Ovary (tissue), 3 donors: ENCODE results near the gene PHF3.

ENCODE experiments used
- CTCF ChIP-seq, 3 donors: fragments of 450-650 bp in 2 of 3; fragments of 200-600 bp in 1 of 3; IDR thresholded peaks; one replicate each; pipeline versions ENCODE4 v1.5.1 to v1.8.0; 2016 to 2022; ENCODE audit warnings: antibody characterized with exemption in 3 of 3, mild to moderate bottlenecking in 1 of 3
- POLR2A ChIP-seq: fragments of 450-650 bp; IDR thresholded peaks from one replicate; pipeline ENCODE4 v1.6.1; 2017; ENCODE audit warnings: antibody characterized with exemption, mild to moderate bottlenecking, moderate library complexity
- donor health status: DM: no; HTN: no; CAD: no.

- TF ChIP-seq CTCF (IDR thresholded peaks at IDR 0.05) (no peak), POLR2A (no peak)
Measured at GRCh38 chr6:63709148-63709547, 73.5 kb downstream of the PHF3 start.
